K562 (cell line): ENCODE results near the gene NUDCD3. TPM values are rescaled to one million over a fixed set of nuclear protein-coding genes. Genes with fewer than 3 reads are reported as not detected.
A peak's percentile ranks its signal among the peaks of the same experiment; 100 is the strongest.

Experiments
- ATAC-seq: fragments of 200-7000 bp; cut with Tn5 transposase; 3 replicates; pipeline ENCODE4 v1.9.1; 2020; ENCODE audit warnings: moderate library complexity
- BruUV-seq: library from RNA; stranded (reverse); fragments of 400-500 nt; replicated peaks from 2 replicates; lab custom pipeline; 2021; lab: Mats Ljungman, UMichigan
- CTCF ChIA-PET: fragments of 300-600 bp; formaldehyde crosslinking; extraction: SDS; loops from one replicate; lab custom pipeline; 2021; ENCODE audit warnings: low intra/inter-chr PET ratio; lab: Yijun Ruan, JAX
- POLR2A ChIA-PET: fragments of 300-600, 350-650 bp; sonication (Branson Sonifier 250); formaldehyde crosslinking; extraction: SDS; loops from one replicate; lab custom pipeline; 2021; ENCODE audit warnings: antibody characterized with exemption, inconsistent platforms; lab: Yijun Ruan, JAX
- DNase-seq, 4 experiments: peaks; one replicate each; pipeline versions ENCODE4 v3.0.0 to v3.0.0-alpha.2; 2011 to 2018; ENCODE audit warnings: low spot score in 3 of 4, mixed read lengths in 3 of 4; ENCODE audit errors: extremely low read depth in 1 of 4
- FAIRE-seq: peaks from 2 replicates; lab custom pipeline; 2011; peaks lifted over from hg19 to GRCh38; lab: Jason Lieb, UNC
- H2AFZ ChIP-seq: 2 replicates; pipeline ENCODE4 v1.6.0; 2011; ENCODE audit warnings: low read depth, low read length, control low read depth, inconsistent platforms
- H3K27ac ChIP-seq: fragments of 200-600 bp; 3 replicates; pipeline ENCODE4 v1.8.0; 2011; ENCODE audit warnings: low read depth, mild to moderate bottlenecking, control low read depth, inconsistent platforms, low read length, moderate library complexity, mixed read lengths; ENCODE audit errors: extremely low read depth
- H3K27me3 ChIP-seq, 2 experiments: fragments of 300-600 bp in 1 of 2; 2 replicates in 1 of 2; 3 replicates in 1 of 2; pipeline versions ENCODE4 v1.6.0 to v1.8.0; 2011; ENCODE audit warnings: inconsistent platforms in 2 of 2, low read length in 2 of 2, mild to moderate bottlenecking in 1 of 2, mixed read lengths in 1 of 2, moderate library complexity in 1 of 2; ENCODE audit not compliant: control insufficient read depth in 2 of 2, insufficient read depth in 2 of 2
- H3K36me3 ChIP-seq: fragments of 300-600 bp; 3 replicates; pipeline ENCODE4 v1.8.0; 2011; ENCODE audit warnings: mild to moderate bottlenecking, low read length, inconsistent platforms; ENCODE audit not compliant: control insufficient read depth, insufficient read depth
- H3K4me1 ChIP-seq, 2 experiments: fragments of 200-600 bp in 1 of 2; replicated peaks in 1 of 2; 2 replicates in 1 of 2; 3 replicates in 1 of 2; pipeline versions ENCODE4 v1.5.1 to v1.8.0; 2011; ENCODE audit warnings: inconsistent platforms in 2 of 2, low read length in 2 of 2, mild to moderate bottlenecking in 1 of 2, mixed read lengths in 1 of 2, moderate library complexity in 1 of 2; ENCODE audit not compliant: control insufficient read depth in 2 of 2, insufficient read depth in 2 of 2
- H3K4me2 ChIP-seq: 2 replicates; pipeline ENCODE4 v1.6.1; 2011; ENCODE audit warnings: low read length, control low read depth, inconsistent platforms, mixed read lengths; ENCODE audit not compliant: insufficient read depth
- H3K4me3 ChIP-seq: fragments of 200-600 bp; sonication (generic), shearing (Covaris generic); 2 replicates; pipeline ENCODE4 v1.5.1; 2016; ENCODE audit warnings: control low read depth, inconsistent platforms
- H3K79me2 ChIP-seq: fragments of 200-600 bp; 3 replicates; pipeline ENCODE4 v1.8.0; 2011; ENCODE audit warnings: low read length, inconsistent platforms; ENCODE audit not compliant: control insufficient read depth, insufficient read depth
- H3K9ac ChIP-seq, 2 experiments: 2 replicates each; pipeline versions ENCODE4 v1.6.0 to v1.6.1; 2011; ENCODE audit warnings: low read depth in 2 of 2, low read length in 2 of 2, control low read depth in 1 of 2, inconsistent platforms in 1 of 2, mild to moderate bottlenecking in 1 of 2, mixed read lengths in 1 of 2; ENCODE audit not compliant: insufficient read depth in 1 of 2
- H3K9me1 ChIP-seq: one replicate; pipeline ENCODE4 v1.6.0; 2011; ENCODE audit warnings: inconsistent platforms, mild to moderate bottlenecking, low read length, moderate library complexity; ENCODE audit not compliant: control insufficient read depth, insufficient read depth
- H3K9me3 ChIP-seq: replicated peaks from 2 replicates; pipeline ENCODE4 v1.5.1; 2011; ENCODE audit warnings: low read depth, low read length, inconsistent platforms; ENCODE audit not compliant: control insufficient read depth, insufficient read depth
- H4K20me1 ChIP-seq: replicated peaks from 2 replicates; pipeline ENCODE4 v1.6.1; 2011; ENCODE audit warnings: low read length, inconsistent platforms, mixed read lengths; ENCODE audit not compliant: control insufficient read depth, insufficient read depth
- BMI1 ChIP-seq: fragments of 150-350 bp; IDR thresholded peaks from 2 replicates; pipeline ENCODE4 v1.6.1; 2014; ENCODE audit warnings: low read length
- POLR3A ChIP-seq: IDR thresholded peaks from 2 replicates; pipeline ENCODE4 v1.6.1; 2011; ENCODE audit warnings: borderline replicate concordance, mild to moderate bottlenecking, moderate library complexity; ENCODE audit not compliant: insufficient read length, insufficient read depth; ENCODE audit errors: extremely low read depth
- ZNF3 ChIP-seq: fragments of 250-450 bp; sonication (Bioruptor Pico); IDR thresholded peaks from 2 replicates; pipeline ENCODE4 v1.5.0; 2021; ENCODE audit warnings: mild to moderate bottlenecking, moderate library complexity
- WGBS: fragments of 100-300 bp; shearing (Covaris generic); methylation state at CpG from one replicate; pipeline ENCODE4 v1.1.6; 2016; ENCODE audit warnings: low coverage, mixed read lengths; ENCODE audit not compliant: insufficient coverage; ENCODE audit errors: missing lambda C conversion rate; 5-methylcytosine and 5-hydroxymethylcytosine counted together
- in situ Hi-C: fragments of 300-500 bp; cut with MboI; formaldehyde crosslinking; loops from 4 replicates; pipeline ENCODE4 v1.15.0; 2018; ENCODE audit warnings: inconsistent platforms, mixed read lengths
- intact Hi-C: fragments of 100-400 bp; cut with micrococcal nuclease; formaldehyde crosslinking; loops from 2 replicates; pipeline ENCODE4 v1.14.2; 2022
- polyA plus RNA-seq, 8 experiments: library from polyadenylated mRNA; depleted of rRNA in 4 of 8; stranded (reverse) in 5 of 8; unstranded in 3 of 8; fragments of >200 nt; fragmentation: Nextera tagmentation in 2 of 8; fragmentation: Illumina TruSeq in 1 of 8; extraction: Ambion mirVana in 2 of 8; extraction: Trizol in 1 of 8; gene quantifications; 2 replicates each; pipeline versions ENCODE4 v1.2.1 to v1.2.3, GENCODE V29; 2011 to 2014; ENCODE audit warnings: inconsistent platforms in 1 of 8, missing spikeins in 1 of 8
- total RNA-seq, 7 experiments: library from RNA; depleted of rRNA in 6 of 7; stranded (reverse); fragments of >200 nt in 6 of 7; fragmentation: Illumina TruSeq in 2 of 7; extraction: Trizol in 2 of 7; gene quantifications; 2 replicates each; pipeline versions ENCODE4 v1.2.1 to v1.2.3, GENCODE V29; 2011 to 2021; ENCODE audit warnings: low replicate concordance in 1 of 7
- TF ChIP-seq, protein P1 (sequence below): fragments of 250-450 bp; sonication (Bioruptor Pico); IDR thresholded peaks from 2 replicates; pipeline ENCODE4 v1.4.0; 2020; ENCODE audit warnings: mild to moderate bottlenecking, moderate library complexity, borderline replicate concordance
- TF ChIP-seq, protein P2 (sequence below): fragments of 450-650 bp; IDR thresholded peaks from 2 replicates; pipeline ENCODE4 v1.6.1; 2017; ENCODE audit warnings: antibody characterized with exemption
- TF ChIP-seq, protein P3 (sequence below): fragments of 200-800 bp; sonication (Bioruptor generic); IDR thresholded peaks from 2 replicates; pipeline ENCODE4 v1.6.1; 2017; ENCODE audit warnings: missing genetic modification characterization, missing compliant biosample characterization
- TF ChIP-seq, protein P4 (sequence below): IDR thresholded peaks from 2 replicates; pipeline ENCODE4 v1.6.1; 2016; ENCODE audit warnings: missing genetic modification characterization, missing compliant biosample characterization

The NUDCD3 gene
- total and polyA plus RNA-seq, 9 of the 15 experiments (the other 6 are each of a cell fraction or from before 2014, with no cell fraction given) = 24.8 to 64.2 (median 42.6) TPM

DNA sequence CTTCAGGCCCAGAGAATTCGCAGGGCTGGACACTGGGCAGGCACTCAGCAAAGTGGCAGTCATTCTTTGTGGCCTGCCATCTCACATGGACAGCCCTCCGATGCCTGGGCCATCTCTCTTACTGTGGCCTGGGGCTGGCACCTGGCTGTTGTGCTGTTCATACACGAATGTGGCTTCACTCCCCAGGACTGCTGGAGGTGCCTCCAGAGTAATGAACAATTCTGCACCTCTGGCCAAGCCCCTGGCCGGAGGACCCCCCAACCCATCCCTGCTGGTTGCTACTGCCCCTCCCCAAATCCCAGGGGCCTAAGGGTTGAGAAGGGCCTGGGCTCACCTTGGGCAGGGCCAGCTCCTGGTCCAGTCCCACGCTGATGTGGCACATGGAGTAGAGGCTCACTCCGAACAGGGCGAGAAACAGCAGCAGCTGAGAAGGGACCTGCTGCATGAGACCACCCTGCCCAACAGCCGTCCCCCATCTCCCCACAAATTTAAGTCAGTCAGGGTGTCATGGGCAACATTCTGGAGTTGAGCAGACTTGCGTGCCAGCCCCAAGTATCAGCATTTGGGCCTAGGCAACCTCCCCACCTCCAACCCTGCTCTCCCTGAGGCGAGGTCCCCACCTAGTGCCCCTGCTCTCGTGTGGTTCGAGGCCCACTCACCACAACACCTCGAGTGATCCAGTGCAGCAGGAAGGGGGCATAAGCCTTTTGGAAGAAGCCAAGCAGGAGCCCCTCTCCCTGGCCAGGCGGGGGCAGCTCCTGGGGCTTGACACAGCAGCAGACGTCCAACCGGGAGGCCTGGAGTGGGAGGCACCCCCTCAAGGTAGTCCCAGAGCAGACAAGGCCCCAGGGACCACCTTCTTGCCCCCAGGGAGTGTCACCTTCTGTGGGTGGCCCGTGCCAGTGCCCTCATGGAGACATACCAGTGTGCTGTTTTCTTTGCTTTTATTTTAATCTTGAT is 41.2 kb upstream of the NUDCD3 start (continued):
- TF ChIP-seq, protein P1, sequence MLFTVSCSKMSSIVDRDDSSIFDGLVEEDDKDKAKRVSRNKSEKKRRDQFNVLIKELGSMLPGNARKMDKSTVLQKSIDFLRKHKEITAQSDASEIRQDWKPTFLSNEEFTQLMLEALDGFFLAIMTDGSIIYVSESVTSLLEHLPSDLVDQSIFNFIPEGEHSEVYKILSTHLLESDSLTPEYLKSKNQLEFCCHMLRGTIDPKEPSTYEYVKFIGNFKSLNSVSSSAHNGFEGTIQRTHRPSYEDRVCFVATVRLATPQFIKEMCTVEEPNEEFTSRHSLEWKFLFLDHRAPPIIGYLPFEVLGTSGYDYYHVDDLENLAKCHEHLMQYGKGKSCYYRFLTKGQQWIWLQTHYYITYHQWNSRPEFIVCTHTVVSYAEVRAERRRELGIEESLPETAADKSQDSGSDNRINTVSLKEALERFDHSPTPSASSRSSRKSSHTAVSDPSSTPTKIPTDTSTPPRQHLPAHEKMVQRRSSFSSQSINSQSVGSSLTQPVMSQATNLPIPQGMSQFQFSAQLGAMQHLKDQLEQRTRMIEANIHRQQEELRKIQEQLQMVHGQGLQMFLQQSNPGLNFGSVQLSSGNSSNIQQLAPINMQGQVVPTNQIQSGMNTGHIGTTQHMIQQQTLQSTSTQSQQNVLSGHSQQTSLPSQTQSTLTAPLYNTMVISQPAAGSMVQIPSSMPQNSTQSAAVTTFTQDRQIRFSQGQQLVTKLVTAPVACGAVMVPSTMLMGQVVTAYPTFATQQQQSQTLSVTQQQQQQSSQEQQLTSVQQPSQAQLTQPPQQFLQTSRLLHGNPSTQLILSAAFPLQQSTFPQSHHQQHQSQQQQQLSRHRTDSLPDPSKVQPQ = no peak

DNA sequence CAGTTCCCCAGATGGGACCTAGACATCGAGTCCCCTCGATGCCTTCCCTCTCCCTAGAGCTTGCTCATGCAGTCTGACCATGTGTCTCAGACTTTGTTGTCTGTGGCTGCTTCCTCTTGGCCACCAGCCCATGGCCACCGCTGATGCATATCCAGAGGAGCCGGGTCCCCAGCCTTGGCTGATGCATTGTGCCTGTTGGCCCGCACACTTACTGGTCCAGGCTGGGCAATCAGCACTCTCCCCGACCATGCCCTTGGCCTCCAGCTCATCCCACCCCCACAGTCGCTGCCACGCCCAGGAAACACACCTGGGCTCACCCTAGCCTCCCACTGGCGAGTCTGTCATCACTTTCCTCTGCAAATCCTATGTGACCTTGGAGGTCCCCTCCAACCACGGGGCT is 40.5 kb upstream of the NUDCD3 start:
- WGBS = 23% methylated on average over 10 of the region's 10 CpGs
- intact Hi-C loops (no loop called here), in situ Hi-C loops (no loop called here)
- H4K20me1 ChIP-seq = no peaks in the 10 kb centered on the region
- no peak overlapping the region for H3K27ac ChIP-seq
- peak overlapping the region in 1 of 2 experiments; percentile 71; a peak in 2 of 4 replicates for H3K9ac ChIP-seq
- no peaks in the 10 kb centered on the region for H3K9me1 ChIP-seq
- H3K79me2 ChIP-seq = no peaks in the 10 kb centered on the region
- ATAC-seq (peak; percentile 38; the same call in 2 of the 3 replicates), DNase-seq (peak in 2 of 4 experiments; percentile 8), FAIRE-seq (no peak)
- ChIA-PET POLR2A (interaction anchor here (0.7 kb wide), 1 partner anchor 263 kb away, joined by 3 read pairs; no protein-coding TSS in a partner anchor), CTCF (no interaction called here)
- H3K4me3 ChIP-seq = no peak overlapping the region
- peaks cover 0 to 28% of the 10 kb centered on the region in 2 experiments; a peak in 2 of 5 replicates for H3K4me1 ChIP-seq
- H3K27me3 ChIP-seq = no peaks in the 10 kb centered on the region
- H3K9me3 ChIP-seq = no peaks in the 10 kb centered on the region
- no TSS peak for BruUV-seq
- no peak overlapping the region for H2AFZ ChIP-seq
- H3K36me3 ChIP-seq = no peaks in the 10 kb centered on the region
- H3K4me2 ChIP-seq = no peak overlapping the region
- TF ChIP-seq, protein P2, sequence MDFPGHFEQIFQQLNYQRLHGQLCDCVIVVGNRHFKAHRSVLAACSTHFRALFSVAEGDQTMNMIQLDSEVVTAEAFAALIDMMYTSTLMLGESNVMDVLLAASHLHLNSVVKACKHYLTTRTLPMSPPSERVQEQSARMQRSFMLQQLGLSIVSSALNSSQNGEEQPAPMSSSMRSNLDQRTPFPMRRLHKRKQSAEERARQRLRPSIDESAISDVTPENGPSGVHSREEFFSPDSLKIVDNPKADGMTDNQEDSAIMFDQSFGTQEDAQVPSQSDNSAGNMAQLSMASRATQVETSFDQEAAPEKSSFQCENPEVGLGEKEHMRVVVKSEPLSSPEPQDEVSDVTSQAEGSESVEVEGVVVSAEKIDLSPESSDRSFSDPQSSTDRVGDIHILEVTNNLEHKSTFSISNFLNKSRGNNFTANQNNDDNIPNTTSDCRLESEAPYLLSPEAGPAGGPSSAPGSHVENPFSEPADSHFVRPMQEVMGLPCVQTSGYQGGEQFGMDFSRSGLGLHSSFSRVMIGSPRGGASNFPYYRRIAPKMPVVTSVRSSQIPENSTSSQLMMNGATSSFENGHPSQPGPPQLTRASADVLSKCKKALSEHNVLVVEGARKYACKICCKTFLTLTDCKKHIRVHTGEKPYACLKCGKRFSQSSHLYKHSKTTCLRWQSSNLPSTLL = no peak
- TF ChIP-seq POLR3A (no peak), ZNF3 (CRISPR knock-in tag) (no peak), BMI1 (no peak)
- TF ChIP-seq, protein P3, sequence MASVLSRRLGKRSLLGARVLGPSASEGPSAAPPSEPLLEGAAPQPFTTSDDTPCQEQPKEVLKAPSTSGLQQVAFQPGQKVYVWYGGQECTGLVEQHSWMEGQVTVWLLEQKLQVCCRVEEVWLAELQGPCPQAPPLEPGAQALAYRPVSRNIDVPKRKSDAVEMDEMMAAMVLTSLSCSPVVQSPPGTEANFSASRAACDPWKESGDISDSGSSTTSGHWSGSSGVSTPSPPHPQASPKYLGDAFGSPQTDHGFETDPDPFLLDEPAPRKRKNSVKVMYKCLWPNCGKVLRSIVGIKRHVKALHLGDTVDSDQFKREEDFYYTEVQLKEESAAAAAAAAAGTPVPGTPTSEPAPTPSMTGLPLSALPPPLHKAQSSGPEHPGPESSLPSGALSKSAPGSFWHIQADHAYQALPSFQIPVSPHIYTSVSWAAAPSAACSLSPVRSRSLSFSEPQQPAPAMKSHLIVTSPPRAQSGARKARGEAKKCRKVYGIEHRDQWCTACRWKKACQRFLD (CRISPR knock-in tag) = no peak
- TF ChIP-seq, protein P4, sequence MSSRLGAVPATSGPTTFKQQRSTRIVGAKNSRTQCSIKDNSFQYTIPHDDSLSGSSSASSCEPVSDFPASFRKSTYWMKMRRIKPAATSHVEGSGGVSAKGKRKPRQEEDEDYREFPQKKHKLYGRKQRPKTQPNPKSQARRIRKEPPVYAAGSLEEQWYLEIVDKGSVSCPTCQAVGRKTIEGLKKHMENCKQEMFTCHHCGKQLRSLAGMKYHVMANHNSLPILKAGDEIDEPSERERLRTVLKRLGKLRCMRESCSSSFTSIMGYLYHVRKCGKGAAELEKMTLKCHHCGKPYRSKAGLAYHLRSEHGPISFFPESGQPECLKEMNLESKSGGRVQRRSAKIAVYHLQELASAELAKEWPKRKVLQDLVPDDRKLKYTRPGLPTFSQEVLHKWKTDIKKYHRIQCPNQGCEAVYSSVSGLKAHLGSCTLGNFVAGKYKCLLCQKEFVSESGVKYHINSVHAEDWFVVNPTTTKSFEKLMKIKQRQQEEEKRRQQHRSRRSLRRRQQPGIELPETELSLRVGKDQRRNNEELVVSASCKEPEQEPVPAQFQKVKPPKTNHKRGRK (tag) = no peak
